Natural killer cell (primary cell): Measurements from ENCODE around the gene NUCKS1. TPM values are rescaled to one million over a fixed set of nuclear protein-coding genes. Genes with fewer than 3 reads are reported as not detected.
A peak's percentile ranks its signal among the peaks of the same experiment; 100 is the strongest.

ENCODE experiments used
- ATAC-seq, 3 donors: fragments of 150-1000 bp in 2 of 3; fragments of 200-7000 bp in 1 of 3; cut with Tn5 transposase; 1 replicate in 1 of 3; 2 replicates in 2 of 3; pipeline ENCODE4 v1.10.0; 2021; ENCODE audit warnings: mild to moderate bottlenecking in 2 of 3, moderate library complexity in 2 of 3
- DNase-seq, 2 donors: peaks; one replicate each; pipeline versions ENCODE4 v3.0.0 to v3.0.0-alpha.2; 2013 to 2021; ENCODE audit warnings: mixed read lengths in 1 of 2
- H3K27ac ChIP-seq: one replicate; pipeline ENCODE4 v1.5.1; 2013; ENCODE audit warnings: mild to moderate bottlenecking, low read length
- H3K27me3 ChIP-seq: one replicate; pipeline ENCODE4 v1.6.1; 2013; ENCODE audit warnings: low read length; ENCODE audit not compliant: control insufficient read depth, insufficient read depth
- H3K36me3 ChIP-seq: one replicate; pipeline ENCODE4 v1.6.1; 2013; ENCODE audit warnings: low read length; ENCODE audit not compliant: control insufficient read depth, insufficient read depth
- H3K4me1 ChIP-seq: one replicate; pipeline ENCODE4 v1.6.1; 2013; ENCODE audit warnings: low read length; ENCODE audit not compliant: control insufficient read depth, insufficient read depth
- H3K4me3 ChIP-seq: one replicate; pipeline ENCODE4 v1.5.1; 2013; ENCODE audit warnings: low read length
- H3K9me3 ChIP-seq: one replicate; pipeline ENCODE4 v1.6.1; 2013; ENCODE audit warnings: low read length; ENCODE audit not compliant: control insufficient read depth, insufficient read depth
- H3K27ac Mint-ChIP-seq, 2 donors: one replicate each; pipeline ENCODE4 v1.8.0; 2022; ENCODE audit warnings: mild to moderate bottlenecking in 2 of 2, mixed read lengths in 2 of 2, moderate library complexity in 1 of 2
- H3K27me3 Mint-ChIP-seq, 2 donors: one replicate each; pipeline ENCODE4 v1.8.0; 2022; ENCODE audit warnings: low read depth in 2 of 2, mixed read lengths in 2 of 2
- H3K36me3 Mint-ChIP-seq: one replicate; pipeline ENCODE4 v1.8.0; 2022; ENCODE audit warnings: mixed read lengths
- H3K4me1 Mint-ChIP-seq, 2 donors: one replicate each; pipeline ENCODE4 v1.8.0; 2022; ENCODE audit warnings: mixed read lengths in 2 of 2
- H3K4me3 Mint-ChIP-seq: one replicate; pipeline ENCODE4 v1.8.0; 2022; ENCODE audit warnings: mild to moderate bottlenecking, moderate library complexity, mixed read lengths
- H3K9me3 Mint-ChIP-seq, 2 donors: one replicate each; pipeline ENCODE4 v1.8.0; 2022; ENCODE audit warnings: mixed read lengths in 2 of 2
- WGBS: methylation state at CpG from one replicate; pipeline ENCODE4 v1.1.7; 2013; ENCODE audit warnings: missing lambda C conversion rate; ENCODE audit not compliant: insufficient coverage; 5-methylcytosine and 5-hydroxymethylcytosine counted together
- intact Hi-C: fragments of 100-400 bp; cut with micrococcal nuclease; formaldehyde crosslinking; loops from one replicate; pipeline ENCODE4 v1.14.2; 2022
- total RNA-seq, 4 donors: library from RNA; stranded (reverse); fragments of 120-200 nt in 1 of 4; gene quantifications; one replicate each; pipeline versions ENCODE4 v1.2.3 to v1.2.4, GENCODE V29; 2013 to 2022
- TF ChIP-seq, protein P1 (sequence below): fragments of 200-600 bp; IDR thresholded peaks from one replicate; pipeline ENCODE4 v1.8.0; 2022; ENCODE audit warnings: antibody characterized with exemption

NUCKS1 gene
- total RNA-seq, 3 donors from 2014 or later (not counting 1 experiment from before 2014, with no cell fraction given), result 89.2 to 113 (median 103) TPM

DNA sequence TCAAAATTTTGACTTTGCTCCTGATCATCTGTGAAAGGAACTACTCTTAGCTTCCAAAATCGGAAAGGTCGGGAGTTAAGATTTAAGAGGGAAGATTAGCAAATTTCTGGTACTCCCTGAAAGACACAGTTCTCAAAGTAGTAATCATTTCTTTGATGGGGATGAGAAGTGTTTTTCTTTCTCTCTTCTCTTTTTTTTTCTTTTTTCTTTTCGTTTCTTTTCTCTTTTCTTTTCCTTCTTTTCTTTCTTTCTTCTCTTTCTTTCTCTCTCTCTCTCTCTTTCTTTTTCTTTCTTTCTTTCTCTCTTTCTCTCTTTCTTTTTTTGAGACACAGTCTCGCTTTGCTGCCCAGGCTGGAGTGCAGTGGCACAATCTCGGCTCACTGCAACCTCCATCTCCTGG, 30.4 kb upstream of the NUCKS1 start:
- no peak for ATAC-seq
- H3K4me1 Mint-ChIP-seq, result peaks cover 14 to 25% of the 10 kb centered on the region in 2 donors
- no peaks in the 10 kb centered on the region for H3K36me3 Mint-ChIP-seq
- no peak overlapping the region for H3K4me3 ChIP-seq
- H3K36me3 ChIP-seq, result no peaks in the 10 kb centered on the region
- TF ChIP-seq, protein P1, sequence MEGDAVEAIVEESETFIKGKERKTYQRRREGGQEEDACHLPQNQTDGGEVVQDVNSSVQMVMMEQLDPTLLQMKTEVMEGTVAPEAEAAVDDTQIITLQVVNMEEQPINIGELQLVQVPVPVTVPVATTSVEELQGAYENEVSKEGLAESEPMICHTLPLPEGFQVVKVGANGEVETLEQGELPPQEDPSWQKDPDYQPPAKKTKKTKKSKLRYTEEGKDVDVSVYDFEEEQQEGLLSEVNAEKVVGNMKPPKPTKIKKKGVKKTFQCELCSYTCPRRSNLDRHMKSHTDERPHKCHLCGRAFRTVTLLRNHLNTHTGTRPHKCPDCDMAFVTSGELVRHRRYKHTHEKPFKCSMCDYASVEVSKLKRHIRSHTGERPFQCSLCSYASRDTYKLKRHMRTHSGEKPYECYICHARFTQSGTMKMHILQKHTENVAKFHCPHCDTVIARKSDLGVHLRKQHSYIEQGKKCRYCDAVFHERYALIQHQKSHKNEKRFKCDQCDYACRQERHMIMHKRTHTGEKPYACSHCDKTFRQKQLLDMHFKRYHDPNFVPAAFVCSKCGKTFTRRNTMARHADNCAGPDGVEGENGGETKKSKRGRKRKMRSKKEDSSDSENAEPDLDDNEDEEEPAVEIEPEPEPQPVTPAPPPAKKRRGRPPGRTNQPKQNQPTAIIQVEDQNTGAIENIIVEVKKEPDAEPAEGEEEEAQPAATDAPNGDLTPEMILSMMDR, result no peak
- WGBS, result 96% methylated on average over 5 of the region's 5 CpGs
- no peaks in the 10 kb centered on the region for H3K9me3 Mint-ChIP-seq
- intact Hi-C loops, result no loop called here
- no peaks in the 10 kb centered on the region for H3K27me3 Mint-ChIP-seq
- H3K4me1 ChIP-seq, result peaks cover 9% of the 10 kb centered on the region
- H3K27me3 ChIP-seq, result no peaks in the 10 kb centered on the region
- no peak for DNase-seq
- H3K27ac Mint-ChIP-seq, result no peak overlapping the region
- H3K27ac ChIP-seq, result no peak overlapping the region
- no peak overlapping the region for H3K4me3 Mint-ChIP-seq
- no peaks in the 10 kb centered on the region for H3K9me3 ChIP-seq

DNA sequence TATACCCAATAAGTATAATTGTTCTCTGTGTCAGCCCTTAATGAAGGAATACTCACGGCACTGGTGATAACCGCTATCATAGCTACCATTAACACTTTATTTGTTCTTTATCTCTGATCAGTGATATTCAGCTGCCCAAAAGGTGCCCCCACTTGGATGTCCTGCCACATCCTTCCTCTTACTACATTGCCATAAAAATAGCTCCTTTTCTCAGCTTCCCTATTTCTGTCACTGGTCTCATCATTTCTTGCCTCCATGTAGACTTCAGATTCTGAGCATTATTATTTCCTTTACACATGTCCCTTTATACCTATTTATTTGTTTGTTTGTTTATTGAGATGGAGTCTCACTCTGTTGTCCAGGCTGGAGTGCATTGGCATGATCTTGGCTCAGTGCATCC, 28.0 kb upstream of the NUCKS1 start:
- H3K4me1 Mint-ChIP-seq, result peaks cover 38 to 48% of the 10 kb centered on the region in 2 donors
- peaks cover 2% of the 10 kb centered on the region for H3K36me3 ChIP-seq
- no peaks in the 10 kb centered on the region for H3K27me3 Mint-ChIP-seq
- no peaks in the 10 kb centered on the region for H3K9me3 ChIP-seq
- no peaks in the 10 kb centered on the region for H3K36me3 Mint-ChIP-seq
- H3K27ac Mint-ChIP-seq, result peak overlapping the region; percentile 14 to 98
- no peak overlapping the region for H3K4me3 Mint-ChIP-seq
- H3K9me3 Mint-ChIP-seq, result no peaks in the 10 kb centered on the region
- TF ChIP-seq, protein P1, result no peak
- H3K4me3 ChIP-seq, result no peak overlapping the region
- H3K27ac ChIP-seq, result no peak overlapping the region
- H3K27me3 ChIP-seq, result no peaks in the 10 kb centered on the region
- DNase-seq (no peak), ATAC-seq (no peak)
- H3K4me1 ChIP-seq, result peaks cover 21% of the 10 kb centered on the region
- intact Hi-C loops, result no loop called here
- 32% methylated on average over 2 of the region's 2 CpGs for WGBS

DNA sequence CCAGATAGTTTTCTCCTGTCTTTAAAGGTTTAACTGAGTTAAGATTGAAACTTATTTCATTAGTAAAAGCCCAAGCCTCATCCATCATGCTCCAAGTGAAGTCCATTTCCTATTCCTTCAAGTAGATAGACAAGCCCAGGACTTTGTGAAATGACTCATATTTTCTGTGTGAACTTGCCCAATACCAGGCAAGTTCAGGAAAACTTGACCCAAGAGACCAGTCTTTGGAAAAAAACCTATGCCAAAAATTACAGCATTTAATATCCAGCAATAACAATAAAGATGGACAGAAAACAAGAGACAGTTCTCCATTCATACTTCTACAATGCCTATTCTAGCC, 25.7 kb upstream of the NUCKS1 start:
- Mint-ChIP-seq H3K9me3 (no peaks in the 10 kb centered on the region), H3K27me3 (no peaks in the 10 kb centered on the region), H3K4me3 (peak overlapping the region; percentile 96), H3K4me1 (peaks cover 58 to 62% of the 10 kb centered on the region in 2 donors), H3K27ac (peak overlapping the region; percentile 98), H3K36me3 (no peaks in the 10 kb centered on the region)
- intact Hi-C loops, result loop anchor here (1.0 kb wide), 2 partner anchors 25 to 38 kb away; partner anchors contain the start of genes NUCKS1 and SLC41A1
- Histone ChIP-seq H3K27me3 (no peaks in the 10 kb centered on the region), H3K4me1 (peaks cover 34% of the 10 kb centered on the region), H3K9me3 (no peaks in the 10 kb centered on the region), H3K27ac (peak overlapping the region; percentile 100), H3K36me3 (peaks cover 6% of the 10 kb centered on the region), H3K4me3 (peak overlapping the region; percentile 96)
- TF ChIP-seq, protein P1, result no peak
- ATAC-seq (no peak), DNase-seq (no peak)

DNA sequence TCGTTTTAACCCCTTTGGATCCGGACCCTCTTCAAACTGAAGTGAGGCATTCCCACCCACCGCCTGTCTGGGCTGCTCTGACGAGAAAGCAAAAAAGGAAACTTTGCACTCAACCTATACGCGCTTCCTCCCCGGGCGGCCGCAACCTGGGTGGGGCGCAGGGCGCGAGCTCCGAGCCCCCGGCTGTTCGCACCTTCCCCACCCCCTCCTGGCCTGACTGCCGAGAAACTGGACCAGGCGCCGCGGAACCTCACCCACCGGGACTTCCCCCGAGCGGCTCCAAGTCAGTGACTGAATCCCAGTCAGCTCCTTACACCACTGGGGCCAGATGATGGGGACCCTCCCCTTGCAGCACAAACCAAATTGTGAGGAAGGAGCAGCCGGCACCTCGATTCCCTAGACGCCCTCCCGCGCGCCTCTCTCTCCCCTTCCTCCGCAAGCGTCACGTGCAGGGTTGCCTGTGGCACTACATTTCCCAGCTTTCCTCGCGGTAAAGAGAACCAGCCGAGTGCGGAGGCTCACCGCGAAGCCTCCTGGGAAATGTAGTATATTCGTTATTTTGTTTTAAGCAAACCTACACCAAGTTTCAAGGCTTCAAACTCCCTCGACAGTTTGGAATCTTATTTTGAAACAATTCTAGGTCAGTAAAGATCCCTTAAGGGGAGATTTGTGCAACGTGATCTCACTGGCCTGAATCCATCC, 25.2 kb upstream of the NUCKS1 start, which contains the start of gene RAB29:
RAB29 (minus strand) TSS at position 468 of the 702 bp plus-strand sequence. CDS start 526 bp downstream, outside the sequence.
- no peaks in the 10 kb centered on the region for H3K27me3 ChIP-seq
- peak; percentile 83 to 94 (median 87) for ATAC-seq
- H3K4me3 Mint-ChIP-seq, result peak within 1 kb of the TSS; percentile 96
- intact Hi-C loops, result loop anchor here (1.0 kb wide), 2 partner anchors 25 to 38 kb away; partner anchors contain the start of genes NUCKS1 and SLC41A1
- no peaks in the 10 kb centered on the region for H3K9me3 ChIP-seq
- H3K36me3 Mint-ChIP-seq, result peaks cover 4% of the 10 kb centered on the region
- TF ChIP-seq, protein P1, result no peak
- peak; percentile 84 to 94 for DNase-seq
- peak within 1 kb of the TSS; percentile 100 for H3K27ac ChIP-seq
- no peaks in the 10 kb centered on the region for H3K9me3 Mint-ChIP-seq
- peak within 1 kb of the TSS; percentile 96 for H3K4me3 ChIP-seq
- WGBS, result 0% methylated on average over 32 of the region's 40 CpGs
- H3K27ac Mint-ChIP-seq, result peak within 1 kb of the TSS; percentile 98
- peaks cover 62 to 63% of the 10 kb centered on the region in 2 donors for H3K4me1 Mint-ChIP-seq
- H3K27me3 Mint-ChIP-seq, result no peaks in the 10 kb centered on the region
- H3K4me1 ChIP-seq, result peaks cover 36% of the 10 kb centered on the region
- peaks cover 12% of the 10 kb centered on the region for H3K36me3 ChIP-seq
